ENCODE measurements around the gene EPM2A. TPM values are rescaled to one million over a fixed set of nuclear protein-coding genes. Genes with fewer than 3 reads are reported as not detected.

Gene EPM2A
- total RNA-seq, 3 donors from 2014 or later, result 4.7 to 52.4 (median 5.3) TPM

- ATAC-seq, result no peak
- no peaks in the 10 kb centered on the region for H3K9me3 ChIP-seq
- no peak for DNase-seq
- no peaks in the 10 kb centered on the region for H3K4me1 ChIP-seq (ENCODE audit: low read depth)
- no peaks in the 10 kb centered on the region for H3K36me3 ChIP-seq (ENCODE audit: low read depth)
- H3K4me3 ChIP-seq, result no peak overlapping the region
- no peak for TF ChIP-seq CTCF (IDR thresholded peaks at IDR 0.05)
- intact Hi-C loops (cut with DNase I, micrococcal nuclease), result no loop called here
These were observed 83.3 kb downstream of the EPM2A start for GRCh38 chr6:145651988-145652387.

GRCh38 chr6:145648149-145648548 is 87.2 kb downstream of the EPM2A start:
- TF ChIP-seq CTCF (IDR thresholded peaks at IDR 0.05), result no peak
- H3K4me1 ChIP-seq (ENCODE audit: low read depth), result no peaks in the 10 kb centered on the region
- H3K36me3 ChIP-seq (ENCODE audit: low read depth), result no peaks in the 10 kb centered on the region
- peak in 1 of 3 donors; percentile 6 for DNase-seq
- ATAC-seq, result peak; percentile 81
- no peak overlapping the region for H3K4me3 ChIP-seq
- no peaks in the 10 kb centered on the region for H3K9me3 ChIP-seq
- intact Hi-C loops (cut with DNase I, micrococcal nuclease), result no loop called here

GRCh38 chr6:145647602-145648001 is 87.7 kb downstream of the EPM2A start:
- no peak for ATAC-seq
- DNase-seq, result no peak
- Histone ChIP-seq H3K4me3 (no peak overlapping the region), H3K4me1 (ENCODE audit: low read depth) (no peaks in the 10 kb centered on the region), H3K36me3 (ENCODE audit: low read depth) (no peaks in the 10 kb centered on the region), H3K9me3 (no peaks in the 10 kb centered on the region)
- TF ChIP-seq CTCF (IDR thresholded peaks at IDR 0.05), result no peak
- intact Hi-C loops (cut with DNase I, micrococcal nuclease), result no loop called here

GRCh38 chr6:145643760-145644159 is 91.6 kb downstream of the EPM2A start:
- DNase-seq (no peak), ATAC-seq (no peak)
- H3K4me3 ChIP-seq, result no peak overlapping the region
- H3K4me1 ChIP-seq (ENCODE audit: low read depth), result no peaks in the 10 kb centered on the region
- intact Hi-C loops (cut with DNase I, micrococcal nuclease), result no loop called here
- no peaks in the 10 kb centered on the region for H3K9me3 ChIP-seq
- no peaks in the 10 kb centered on the region for H3K36me3 ChIP-seq (ENCODE audit: low read depth)
- no peak for TF ChIP-seq CTCF (IDR thresholded peaks at IDR 0.05)

- TF ChIP-seq CTCF (IDR thresholded peaks at IDR 0.05), result peak; percentile 48
- no peak overlapping the region for H3K4me3 ChIP-seq
- H3K4me1 ChIP-seq (ENCODE audit: low read depth), result no peaks in the 10 kb centered on the region
- DNase-seq (peak; percentile 58 to 89 (median 86)), ATAC-seq (peak; percentile 92)
- intact Hi-C loops (cut with DNase I, micrococcal nuclease), result no loop called here
- H3K9me3 ChIP-seq, result no peaks in the 10 kb centered on the region
- no peaks in the 10 kb centered on the region for H3K36me3 ChIP-seq (ENCODE audit: low read depth)
These were observed 101.2 kb downstream of the EPM2A start for GRCh38 chr6:145633981-145634627.

GRCh38 chr6:145632971-145633370 is 102.3 kb downstream of the EPM2A start:
- Histone ChIP-seq H3K4me3 (no peak overlapping the region), H3K36me3 (ENCODE audit: low read depth) (no peaks in the 10 kb centered on the region), H3K9me3 (no peaks in the 10 kb centered on the region), H3K4me1 (ENCODE audit: low read depth) (no peaks in the 10 kb centered on the region)
- TF ChIP-seq CTCF (IDR thresholded peaks at IDR 0.05), result no peak
- DNase-seq, result no peak
- intact Hi-C loops (cut with DNase I, micrococcal nuclease), result no loop called here
- ATAC-seq, result no peak

All from mucosa of descending colon (tissue), 3 donors.